ENCODE data around the gene KLF3. TPM values are rescaled to one million over a fixed set of nuclear protein-coding genes. Genes with fewer than 3 reads are reported as not detected.

KLF3 gene
- total RNA-seq, 2 experiments from 2014 or later: 30.2 to 33.5 TPM

DNA sequence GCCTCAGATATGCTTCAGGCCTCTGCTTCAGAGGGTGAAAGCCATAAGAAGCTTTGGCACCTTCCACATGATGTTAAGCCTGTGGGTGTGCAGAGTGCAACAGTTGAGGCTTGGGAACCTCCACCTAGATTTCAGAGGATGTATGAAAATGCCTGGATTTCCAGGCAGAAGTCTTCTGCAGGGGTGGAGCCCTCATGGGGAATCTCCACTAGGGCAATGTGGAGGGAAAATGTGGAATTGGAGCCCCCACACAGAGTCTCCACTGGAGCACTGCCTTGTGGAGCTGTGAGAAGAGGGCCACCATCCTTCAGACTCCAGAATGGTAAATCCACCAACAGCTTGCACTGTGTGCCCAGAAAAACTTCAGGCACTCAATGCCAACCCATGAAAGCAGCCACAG, 83.6 kb downstream of the KLF3 start:
- no peak overlapping the region for H3K4me3 Mint-ChIP-seq
- peaks cover 20% of the 10 kb centered on the region for H3K9me3 Mint-ChIP-seq
- no peak overlapping the region for H3K27ac Mint-ChIP-seq
- H3K4me1 Mint-ChIP-seq: peaks cover 6% of the 10 kb centered on the region
- ChIA-PET POLR2A (no interaction called here), CTCF (interaction anchor here (0.6 kb wide), 1 partner anchor 47 kb away, joined by 3 read pairs; no protein-coding TSS in a partner anchor)
- H3K36me3 Mint-ChIP-seq (ENCODE audit: low read depth): peaks cover 10% of the 10 kb centered on the region
- no peak for DNase-seq
- H3K27me3 Mint-ChIP-seq: no peaks in the 10 kb centered on the region

DNA sequence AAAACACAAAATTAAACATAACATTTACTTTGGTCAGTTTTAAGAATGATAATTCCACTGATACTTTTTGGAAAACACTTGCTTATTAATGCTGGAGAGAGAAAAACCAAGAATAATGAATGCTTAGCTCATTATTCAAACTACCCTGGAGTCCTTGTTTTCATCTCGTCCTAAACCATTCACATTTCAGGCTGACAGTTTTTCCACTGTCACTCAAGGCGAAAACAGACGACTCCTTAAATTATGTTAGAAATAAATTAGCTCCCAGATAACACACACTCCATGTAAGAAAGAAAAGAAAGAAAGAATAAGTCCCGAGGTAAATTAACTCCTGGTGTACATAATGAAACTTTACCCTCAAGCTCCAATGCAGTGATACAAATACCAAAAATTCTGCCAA, 85.3 kb downstream of the KLF3 start:
- ChIA-PET POLR2A (no interaction called here), CTCF (interaction anchor here (0.9 kb wide), 1 partner anchor 33 kb away, joined by 3 read pairs; the partner anchor contains the start of gene TLR10)
- no peak for DNase-seq
- Mint-ChIP-seq H3K9me3 (peaks cover 20% of the 10 kb centered on the region), H3K27me3 (no peaks in the 10 kb centered on the region), H3K4me3 (no peak overlapping the region), H3K36me3 (ENCODE audit: low read depth) (peaks cover 10% of the 10 kb centered on the region), H3K4me1 (no peaks in the 10 kb centered on the region), H3K27ac (no peak overlapping the region)

Other genes starting within 250 kb of the KLF3 start
- under 1 TPM in 1 of 2 experiments, not detected in 1; 0.23 TPM for gene TLR10, start 118.8 kb downstream of the KLF3 start, total RNA-seq
- gene TLR1, start 140.6 kb downstream of the KLF3 start, total RNA-seq: 10 to 100 TPM; 19.5 to 21.0 TPM
- 1 to 10 TPM; 3.2 to 3.5 TPM for gene TLR6, start 192.6 kb downstream of the KLF3 start, total RNA-seq
- gene FAM114A1, start 203.6 kb downstream of the KLF3 start, total RNA-seq: under 1 TPM; 0.31 to 0.45 TPM